ENCODE results near the gene ZNF366.

DNA sequence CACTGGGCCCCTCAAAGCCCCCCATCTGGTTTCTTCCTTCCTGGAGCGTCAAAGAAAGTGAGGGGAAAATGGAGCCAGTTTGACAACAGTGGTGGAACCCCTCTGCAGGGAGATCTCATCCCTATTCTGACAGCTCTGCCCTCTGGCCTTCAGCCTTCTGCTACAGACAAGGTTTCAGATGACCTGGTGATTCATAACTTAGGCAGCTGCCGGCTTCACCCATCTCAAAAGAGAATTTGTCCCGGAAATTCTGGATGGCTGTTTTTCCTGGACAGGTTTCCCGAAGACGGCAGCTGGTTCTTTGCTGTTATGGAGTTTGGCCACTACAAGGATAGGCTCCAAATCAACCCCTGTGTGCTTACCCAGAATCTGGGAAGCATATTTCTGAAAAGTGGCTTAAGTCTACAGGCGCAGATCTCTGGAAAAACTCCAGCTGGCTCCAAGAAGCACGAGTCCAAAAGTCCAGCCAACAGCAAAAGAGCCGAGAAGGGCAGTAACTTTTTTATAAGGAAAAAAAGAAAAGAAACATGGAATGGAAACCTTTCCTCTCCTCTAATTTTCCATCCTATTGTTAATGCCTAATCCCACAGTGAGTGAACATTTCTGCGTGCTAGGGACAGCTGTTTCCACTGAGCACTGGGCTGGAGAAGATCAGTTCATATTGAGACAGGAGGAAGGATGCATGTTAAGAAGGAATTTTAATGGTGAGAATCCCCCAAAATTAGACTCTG lies 54.5 kb downstream of the ZNF366 start:
- TF ChIP-seq, protein P1, sequence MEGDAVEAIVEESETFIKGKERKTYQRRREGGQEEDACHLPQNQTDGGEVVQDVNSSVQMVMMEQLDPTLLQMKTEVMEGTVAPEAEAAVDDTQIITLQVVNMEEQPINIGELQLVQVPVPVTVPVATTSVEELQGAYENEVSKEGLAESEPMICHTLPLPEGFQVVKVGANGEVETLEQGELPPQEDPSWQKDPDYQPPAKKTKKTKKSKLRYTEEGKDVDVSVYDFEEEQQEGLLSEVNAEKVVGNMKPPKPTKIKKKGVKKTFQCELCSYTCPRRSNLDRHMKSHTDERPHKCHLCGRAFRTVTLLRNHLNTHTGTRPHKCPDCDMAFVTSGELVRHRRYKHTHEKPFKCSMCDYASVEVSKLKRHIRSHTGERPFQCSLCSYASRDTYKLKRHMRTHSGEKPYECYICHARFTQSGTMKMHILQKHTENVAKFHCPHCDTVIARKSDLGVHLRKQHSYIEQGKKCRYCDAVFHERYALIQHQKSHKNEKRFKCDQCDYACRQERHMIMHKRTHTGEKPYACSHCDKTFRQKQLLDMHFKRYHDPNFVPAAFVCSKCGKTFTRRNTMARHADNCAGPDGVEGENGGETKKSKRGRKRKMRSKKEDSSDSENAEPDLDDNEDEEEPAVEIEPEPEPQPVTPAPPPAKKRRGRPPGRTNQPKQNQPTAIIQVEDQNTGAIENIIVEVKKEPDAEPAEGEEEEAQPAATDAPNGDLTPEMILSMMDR (IDR thresholded peaks at IDR 0.05), result no peak
- TF ChIP-seq POLR2A (IDR thresholded peaks at IDR 0.05), result no peak

Measured in stomach (tissue), 4 donors.